ENCODE data around the gene UGT2B15.
"Not testable (repeated sequence)": the region's sequence is repeated elsewhere in the genome, so short reads cannot be mapped to it uniquely, and the experiment has no call there.

Gene UGT2B15

DNA sequence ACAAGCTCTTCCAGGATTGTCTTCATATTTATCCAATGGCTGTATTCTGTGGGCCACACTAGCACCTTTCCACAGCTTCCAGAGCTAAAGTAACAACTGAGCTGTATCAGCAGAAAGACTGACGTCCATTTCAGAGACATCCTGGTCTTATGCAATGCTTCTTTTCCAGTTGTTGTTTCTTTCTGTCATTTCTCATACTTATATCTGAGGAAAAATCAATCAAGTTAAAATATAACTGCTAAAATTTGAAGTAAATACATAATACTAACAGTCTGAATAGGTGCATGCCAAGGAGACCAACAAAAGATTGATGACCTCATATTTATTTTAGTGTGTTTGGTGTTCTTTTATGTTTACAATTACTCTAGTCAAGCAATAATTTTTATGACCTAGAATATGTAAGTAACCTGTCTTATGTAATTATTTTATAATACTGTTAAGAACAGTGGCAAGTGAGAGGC, at the start of gene UGT2B15:
Gene UGT2B15, minus strand, starts transcription at position 174 of the 461 bp plus-strand sequence. Its CDS starts 34 bp downstream, at position 140.
- not testable (repeated sequence) for DNase-seq

- DNase-seq = no peak
These were observed 48.6 kb upstream of the UGT2B15 start for GRCh38 chr4:68719075-68719473.

GRCh38 chr4:68718447-68719074, 48.1 kb upstream of the UGT2B15 start:
- DNase-seq = no peak

DNA sequence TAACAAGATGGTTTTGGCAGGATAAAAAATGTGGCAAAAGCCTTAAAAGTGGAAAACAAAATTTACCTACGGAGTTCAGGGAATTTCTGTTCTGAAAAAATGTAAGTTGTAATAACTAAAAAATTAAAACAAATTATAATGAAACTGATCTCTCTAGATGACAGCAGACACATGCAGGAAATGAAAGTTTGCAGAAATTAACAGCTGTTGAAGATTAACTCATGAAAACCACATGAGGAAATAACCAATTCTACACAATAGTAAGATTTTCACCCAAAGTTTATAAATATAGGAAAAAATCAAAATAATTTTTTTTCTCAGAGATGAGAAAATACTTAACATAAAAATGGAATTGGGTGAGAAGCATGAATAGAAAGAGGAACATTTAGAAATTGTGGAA, 47.5 kb upstream of the UGT2B15 start:
- DNase-seq = no peak

DNA sequence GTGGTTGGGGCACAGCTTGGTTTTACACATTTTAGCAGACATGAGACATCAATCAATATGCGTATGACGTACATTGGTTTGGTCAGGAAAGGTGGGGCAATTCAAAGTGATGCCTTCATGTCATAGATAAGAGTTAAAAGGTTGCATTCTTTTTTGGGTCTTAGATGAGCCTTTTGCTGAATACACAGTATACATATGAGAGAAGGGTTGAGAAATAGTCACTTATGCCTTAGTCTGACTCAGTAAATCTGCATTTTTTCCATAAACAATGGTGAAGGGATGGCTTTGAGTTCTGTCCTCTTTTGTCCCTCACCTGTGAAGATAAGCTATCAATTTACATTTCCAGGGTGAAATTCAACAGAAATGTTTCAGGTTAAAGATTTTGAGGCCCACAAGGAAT, 43.9 kb upstream of the UGT2B15 start:
- no peak for DNase-seq

- no peak for DNase-seq
These were observed 41.8 kb upstream of the UGT2B15 start for GRCh38 chr4:68712207-68712606.

- no peak for DNase-seq
These were observed 38.1 kb upstream of the UGT2B15 start for GRCh38 chr4:68708566-68708965.

DNA sequence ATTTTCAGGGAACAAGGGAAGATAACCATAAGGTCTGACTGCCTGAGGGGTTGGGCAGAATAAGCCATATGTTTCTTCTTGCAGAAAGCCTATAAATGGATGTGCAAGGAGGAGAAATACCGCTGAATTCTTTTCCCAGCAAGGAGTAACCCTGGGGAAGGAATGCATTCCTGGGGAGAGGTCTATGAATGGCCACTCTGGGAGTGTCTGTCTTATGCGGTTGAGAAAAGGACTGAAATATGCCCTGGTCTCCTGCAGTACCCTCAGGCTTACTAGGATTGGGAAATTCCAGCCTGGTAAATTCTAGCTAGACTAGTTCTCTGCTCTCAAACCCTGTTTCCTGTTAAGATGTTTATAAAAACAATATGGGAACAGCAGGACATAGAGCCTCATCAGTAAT, 32.7 kb upstream of the UGT2B15 start:
- DNase-seq = not testable (repeated sequence)

DNA sequence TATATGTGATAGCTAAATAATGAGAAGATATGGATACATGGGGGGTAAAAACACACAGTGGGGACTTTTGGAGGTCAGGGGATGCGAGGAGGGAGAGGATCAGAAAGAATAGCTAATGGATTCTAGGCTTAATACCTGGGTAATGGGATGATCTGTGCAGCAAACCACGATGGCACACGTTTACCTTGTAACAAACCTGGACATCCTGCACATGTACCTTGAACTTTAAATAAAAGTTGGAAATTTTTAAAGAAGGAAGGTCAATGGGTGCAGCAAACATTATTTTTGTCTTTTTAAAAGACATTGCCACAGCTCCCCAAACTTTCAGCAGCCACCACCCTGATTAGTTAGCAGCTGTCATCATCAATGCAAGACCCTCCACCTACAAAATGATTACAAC, 29.7 kb upstream of the UGT2B15 start:
- DNase-seq = no peak

DNA sequence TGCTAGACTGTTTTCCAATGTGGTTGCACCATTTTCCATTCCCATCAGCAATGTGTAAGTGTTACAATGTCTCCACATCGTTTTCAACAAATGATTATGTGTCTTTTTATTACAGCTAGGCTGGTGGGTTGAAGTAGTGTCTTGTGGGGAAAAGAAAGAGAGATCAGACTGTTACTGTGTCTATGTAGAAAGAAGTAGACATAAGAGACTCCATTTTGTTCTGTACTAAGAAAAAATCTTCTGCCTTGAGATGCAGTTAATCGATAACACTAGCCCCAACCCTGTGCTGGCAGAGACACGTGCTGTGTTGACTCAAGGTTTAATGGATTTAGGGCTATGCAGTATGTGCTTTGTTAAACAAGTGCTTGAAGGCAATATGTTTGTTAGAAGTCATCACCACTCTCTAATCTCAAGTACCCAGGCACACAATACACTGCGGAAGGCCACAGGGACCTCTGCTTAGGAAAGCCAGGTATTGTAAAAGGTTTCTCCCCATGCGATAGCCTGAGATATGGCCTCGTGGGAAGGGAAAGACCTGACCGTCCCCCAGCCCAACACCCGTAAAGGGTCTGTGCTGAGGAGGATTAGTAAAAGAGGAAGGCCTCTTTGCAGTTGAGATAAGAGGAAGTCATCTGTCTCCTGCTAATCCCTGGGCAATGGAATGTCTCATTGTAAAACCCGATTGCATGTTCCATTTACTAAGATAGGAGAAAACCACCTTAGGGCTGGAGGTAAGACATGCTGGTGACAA, 23.0 kb upstream of the UGT2B15 start:
- no peak for DNase-seq

DNA sequence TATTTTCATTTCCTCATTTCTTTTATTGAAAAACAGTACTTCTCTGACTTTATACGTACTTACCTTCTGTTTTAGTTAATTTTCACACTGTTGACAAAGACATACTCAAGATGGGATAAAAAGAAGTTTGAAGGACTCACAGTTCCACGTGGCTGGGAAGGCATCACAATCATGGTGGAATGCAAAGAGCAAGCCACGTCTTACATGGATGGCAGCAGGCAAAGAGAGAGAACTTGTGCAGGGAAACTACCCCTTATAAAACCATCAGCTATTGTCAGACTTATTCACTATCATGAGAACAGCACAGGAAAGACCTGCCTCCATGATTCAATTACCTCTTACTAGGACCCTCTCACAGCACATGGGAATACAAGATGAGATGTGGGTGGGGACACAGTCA, 20.7 kb upstream of the UGT2B15 start:
- no peak for DNase-seq

DNA sequence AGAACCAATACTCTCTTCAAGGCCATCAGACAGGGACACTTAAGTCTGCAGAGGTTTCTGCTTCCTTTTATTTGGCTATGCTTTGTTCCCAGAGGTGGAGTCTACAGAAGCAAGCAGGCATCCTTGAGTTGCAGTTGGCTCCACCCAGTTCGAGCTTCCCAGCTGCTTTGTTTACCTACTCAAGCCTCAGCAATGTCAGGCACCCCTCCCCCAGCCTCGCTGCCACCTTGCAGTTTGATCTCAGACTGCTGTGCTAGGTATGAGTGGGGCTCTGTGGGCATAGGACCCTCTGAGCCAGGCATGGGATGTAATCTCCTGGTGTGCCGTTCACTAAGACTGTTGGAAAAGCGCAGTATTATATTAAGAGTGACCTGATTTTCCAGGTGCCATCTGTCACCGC, 12.6 kb upstream of the UGT2B15 start:
- no peak for DNase-seq

GRCh38 chr4:68681298-68681697, 10.8 kb upstream of the UGT2B15 start:
- not testable (repeated sequence) for DNase-seq

GRCh38 chr4:68673143-68673542, 2.7 kb upstream of the UGT2B15 start:
- no peak for DNase-seq

- not testable (repeated sequence) for DNase-seq
These were observed 765 bp upstream of the UGT2B15 start for GRCh38 chr4:68671217-68671616.

DNA sequence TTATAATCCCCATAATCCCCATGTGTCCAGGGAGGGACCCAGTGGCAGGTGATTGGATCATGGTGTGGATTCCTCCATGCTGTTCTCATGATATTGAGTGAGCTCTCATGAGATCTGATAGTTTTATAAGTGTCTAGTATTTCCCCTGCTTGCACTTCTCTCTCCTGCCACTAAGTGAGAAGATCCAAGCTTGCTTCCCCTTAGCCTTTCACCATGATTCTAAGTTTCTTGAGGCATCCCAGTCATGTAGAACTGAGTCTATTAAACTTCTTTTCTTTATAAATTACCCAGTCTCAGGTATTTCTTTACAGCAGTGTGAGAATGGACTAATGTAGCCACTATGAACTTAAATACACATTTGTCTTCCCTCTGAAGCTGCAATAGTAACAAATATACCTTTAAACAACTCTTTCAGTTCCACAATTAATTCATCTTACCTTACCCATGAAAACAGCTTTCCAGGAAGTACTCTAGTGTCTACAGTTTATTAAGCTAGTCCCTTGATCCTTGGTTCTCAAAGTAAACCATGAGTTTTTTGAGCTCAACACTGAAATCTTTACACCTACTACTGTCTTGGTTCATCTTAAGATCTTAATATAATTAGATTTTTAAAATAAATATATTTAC, 1.8 kb downstream of the UGT2B15 start:
- not testable (repeated sequence) for DNase-seq

- not testable (repeated sequence) for DNase-seq
These were observed 2.9 kb downstream of the UGT2B15 start for GRCh38 chr4:68667551-68667950.

GRCh38 chr4:68664721-68665120, 5.7 kb downstream of the UGT2B15 start:
- DNase-seq = not testable (repeated sequence)

DNA sequence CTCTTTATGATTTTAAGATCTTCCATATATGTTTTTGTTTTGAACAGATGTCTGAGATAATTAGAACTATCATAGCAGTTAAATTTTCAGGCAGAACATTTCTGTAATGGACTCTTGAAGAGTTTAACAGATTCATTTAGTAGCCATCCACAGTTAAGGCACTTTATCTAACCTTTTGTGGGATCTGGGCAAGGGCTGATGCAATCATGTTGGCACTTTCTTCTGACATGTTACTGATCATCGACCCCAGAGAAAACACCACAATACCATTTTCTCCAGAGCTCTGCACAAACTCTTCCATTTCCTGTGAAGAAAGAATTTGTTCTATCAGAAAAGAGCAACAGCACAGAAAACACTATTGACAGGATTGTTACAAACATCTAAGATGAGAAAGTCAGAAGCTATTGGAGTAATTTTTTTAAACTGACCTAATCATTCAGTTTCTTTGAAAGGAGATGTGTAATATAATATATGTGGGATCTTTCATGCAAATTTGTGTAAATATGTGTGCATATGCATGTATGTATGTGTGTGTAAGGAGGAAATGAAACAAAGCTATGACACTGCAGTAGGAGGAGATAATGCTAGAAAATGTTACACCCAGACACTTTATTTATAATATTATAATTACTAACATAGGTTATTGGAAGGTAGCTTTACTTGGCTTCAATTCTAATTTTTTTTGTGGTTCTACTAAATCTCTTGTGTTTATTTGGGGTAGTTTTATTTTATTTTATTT, 7.4 kb downstream of the UGT2B15 start:
- not testable (repeated sequence) for DNase-seq

DNA sequence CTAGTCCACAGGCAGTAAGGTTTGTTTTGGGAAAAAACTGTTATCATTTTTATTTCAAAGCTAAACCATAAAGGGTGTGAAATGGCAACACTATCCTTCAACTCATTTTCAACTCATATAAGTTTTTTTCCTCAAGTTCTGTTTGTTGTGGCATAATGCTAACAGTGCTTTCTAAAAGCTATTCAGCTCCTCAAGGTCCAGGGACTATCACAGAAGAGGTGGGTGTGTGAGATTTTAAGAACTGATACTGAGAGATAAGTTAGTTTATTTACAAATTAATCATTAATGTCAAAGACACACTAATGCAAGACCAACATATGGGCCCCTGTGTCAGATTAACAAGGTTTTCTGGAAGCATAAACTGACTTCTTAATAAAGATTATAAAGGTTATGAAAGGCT, 11.8 kb downstream of the UGT2B15 start:
- no peak for DNase-seq

GRCh38 chr4:68657022-68657594, 13.3 kb downstream of the UGT2B15 start:
- not testable (repeated sequence) for DNase-seq

GRCh38 chr4:68656445-68656973, 13.9 kb downstream of the UGT2B15 start:
- DNase-seq = not testable (repeated sequence)

Measured in stimulated activated CD4-positive, alpha-beta T cell treated with anti-CD3 and anti-CD28 coated beads, Interleukin-12 subunit alpha, Interleukin-12 subunit beta, amount 100 ng/mL, for 4 hours (primary cell).